Measurements from ENCODE around the gene MKKS. TPM values are rescaled to one million over a fixed set of nuclear protein-coding genes. Genes with fewer than 3 reads are reported as not detected.

The MKKS gene
- total and polyA plus RNA-seq, 9 of the 15 experiments (the other 6 are each of a cell fraction or from before 2014, with no cell fraction given) = 6.8 to 26.8 (median 12.0) TPM

DNA sequence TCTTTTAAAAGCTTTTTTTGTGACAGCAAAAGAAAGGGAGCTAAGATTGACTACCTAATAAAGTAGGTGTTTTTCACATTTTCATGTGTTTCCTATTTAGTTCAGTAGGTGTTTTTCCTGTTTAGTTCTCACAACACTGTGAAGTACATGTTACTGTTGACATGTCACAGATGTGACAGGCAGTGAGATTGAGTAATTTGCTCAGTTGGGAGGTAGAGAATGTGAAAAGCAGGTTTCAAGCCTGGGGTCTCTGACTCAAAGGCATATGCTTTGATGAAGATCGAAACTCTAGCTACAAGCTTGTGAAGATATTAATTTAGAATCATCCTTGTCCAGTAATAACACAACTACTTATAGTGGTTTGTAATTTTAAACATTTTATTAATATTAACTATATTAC, 44.2 kb upstream of the MKKS start:
- FAIRE-seq (no peak), ATAC-seq (no peak)

DNA sequence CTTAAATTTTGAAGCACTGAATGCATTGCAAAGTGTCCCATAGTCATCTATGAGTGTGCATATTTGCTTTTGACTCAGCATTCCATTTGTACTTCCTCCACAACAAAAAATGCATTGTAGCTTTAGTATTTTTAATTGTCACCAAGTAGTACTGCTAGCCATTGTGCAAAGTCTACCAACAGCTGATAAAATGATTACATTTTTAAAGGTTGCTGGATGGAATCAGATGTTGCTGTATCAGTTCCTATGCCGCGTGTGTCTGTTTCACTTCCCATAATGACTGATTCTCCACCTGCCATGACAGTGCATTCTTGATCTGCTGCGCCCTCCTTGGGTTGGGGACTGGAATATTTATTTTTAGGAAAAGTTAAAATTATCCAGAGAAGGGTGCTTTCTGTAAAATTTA, 42.3 kb upstream of the MKKS start:
- Histone ChIP-seq H3K79me2 (ENCODE audit: control insufficient read depth, insufficient read depth, low read length) (no peaks in the 10 kb centered on the region), H3K27ac (ENCODE audit: extremely low read depth, low read depth, low read length) (peak overlapping the region; percentile 41; the same call in 2 of the 3 replicates), H3K27me3 (ENCODE audit: control insufficient read depth in 2 of 2, insufficient read depth in 2 of 2, low read length in 2 of 2) (no peaks in the 10 kb centered on the region), H3K36me3 (ENCODE audit: control insufficient read depth, insufficient read depth, low read length) (no peaks in the 10 kb centered on the region), H3K9me3 (replicated peaks; ENCODE audit: control insufficient read depth, insufficient read depth, low read depth, low read length) (no peaks in the 10 kb centered on the region), H3K9ac (ENCODE audit: insufficient read depth in 1 of 2, low read depth in 2 of 2, low read length in 2 of 2) (no peak overlapping the region), H4K20me1 (replicated peaks; ENCODE audit: control insufficient read depth, insufficient read depth, low read length) (no peaks in the 10 kb centered on the region), H3K4me3 (no peak overlapping the region), H3K4me1 (replicated peaks in 1 of 2; ENCODE audit: control insufficient read depth in 2 of 2, insufficient read depth in 2 of 2, low read length in 2 of 2) (peaks cover 0 to 16% of the 10 kb centered on the region in 2 experiments; a peak in 4 of 5 replicates), H3K4me2 (ENCODE audit: insufficient read depth, low read length) (peak overlapping the region; percentile 50), H3K9me1 (ENCODE audit: control insufficient read depth, insufficient read depth, low read length) (no peaks in the 10 kb centered on the region), H2AFZ (ENCODE audit: low read depth, low read length) (peak overlapping the region; percentile 80)
- POLR2A ChIA-PET = no interaction called here
- in situ Hi-C loops (cut with MboI) = no loop called here
- peak; percentile 76 for FAIRE-seq
- peak; percentile 87 for ATAC-seq
- intact Hi-C loops (cut with micrococcal nuclease) = loop anchor here (5.0 kb wide), 1 partner anchor 51 kb away; no protein-coding TSS in a partner anchor
- CTCF ChIA-PET (ENCODE audit: low intra/inter-chr PET ratio) = no interaction called here
- DNase-seq (ENCODE audit: extremely low read depth in 1 of 4, low spot score in 3 of 4) = peak; percentile 19 to 49 (median 28)
- BruUV-seq (replicated peaks) = no TSS peak
- 7% methylated on average over 3 of the region's 3 CpGs for WGBS (ENCODE audit: insufficient coverage, low coverage, missing lambda C conversion rate)
- TF ChIP-seq CREM (IDR thresholded peaks at IDR 0.05; ENCODE audit: low read depth) = 0 out of 2 replicates have a peak, but pooled peaks have one; percentile 14
- peak in 1 of 2 experiments; percentile 38; a peak in 1 of 4 replicates for TF ChIP-seq SIN3A (IDR thresholded peaks at IDR 0.05; ENCODE audit: borderline replicate concordance in 2 of 2, control insufficient read depth in 1 of 2, low read depth in 2 of 2, low read length in 2 of 2)
- TF ChIP-seq, protein P1, sequence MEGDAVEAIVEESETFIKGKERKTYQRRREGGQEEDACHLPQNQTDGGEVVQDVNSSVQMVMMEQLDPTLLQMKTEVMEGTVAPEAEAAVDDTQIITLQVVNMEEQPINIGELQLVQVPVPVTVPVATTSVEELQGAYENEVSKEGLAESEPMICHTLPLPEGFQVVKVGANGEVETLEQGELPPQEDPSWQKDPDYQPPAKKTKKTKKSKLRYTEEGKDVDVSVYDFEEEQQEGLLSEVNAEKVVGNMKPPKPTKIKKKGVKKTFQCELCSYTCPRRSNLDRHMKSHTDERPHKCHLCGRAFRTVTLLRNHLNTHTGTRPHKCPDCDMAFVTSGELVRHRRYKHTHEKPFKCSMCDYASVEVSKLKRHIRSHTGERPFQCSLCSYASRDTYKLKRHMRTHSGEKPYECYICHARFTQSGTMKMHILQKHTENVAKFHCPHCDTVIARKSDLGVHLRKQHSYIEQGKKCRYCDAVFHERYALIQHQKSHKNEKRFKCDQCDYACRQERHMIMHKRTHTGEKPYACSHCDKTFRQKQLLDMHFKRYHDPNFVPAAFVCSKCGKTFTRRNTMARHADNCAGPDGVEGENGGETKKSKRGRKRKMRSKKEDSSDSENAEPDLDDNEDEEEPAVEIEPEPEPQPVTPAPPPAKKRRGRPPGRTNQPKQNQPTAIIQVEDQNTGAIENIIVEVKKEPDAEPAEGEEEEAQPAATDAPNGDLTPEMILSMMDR (IDR thresholded peaks at IDR 0.05 in 2 of 3, conservative IDR thresholded peaks at IDR 0.05 in 1 of 3; ENCODE audit: insufficient read depth in 2 of 3, low read depth in 1 of 3, low read length in 3 of 3) = peak; percentile 12 to 46 (median 33); a peak in 3 of 6 replicates
- no peak for TF ChIP-seq RCOR1 (IDR thresholded peaks at IDR 0.05; ENCODE audit: borderline replicate concordance in 1 of 2, low read depth in 2 of 2, low read length in 2 of 2)
- TF ChIP-seq CAMTA2 (CRISPR knock-in tag; conservative IDR thresholded peaks at IDR 0.05) = no peak
- peak; percentile 34; the same call in 1 of the 2 replicates for TF ChIP-seq GATAD2B (IDR thresholded peaks at IDR 0.05; ENCODE audit: borderline replicate concordance)
- TF ChIP-seq NFE2L1 (tag; IDR thresholded peaks at IDR 0.05; ENCODE audit: borderline replicate concordance, low read depth) = peak; percentile 68
- no peak for TF ChIP-seq HNRNPLL (IDR thresholded peaks at IDR 0.05; ENCODE audit: low read depth, low read length, poor library complexity, severe bottlenecking)
- 0 out of 2 replicates have a peak, but pooled peaks have one; percentile 22 for TF ChIP-seq ZNF24 (IDR thresholded peaks at IDR 0.05)
- peak; percentile 18 for TF ChIP-seq MEIS2 (IDR thresholded peaks at IDR 0.05; ENCODE audit: partially characterized antibody)
- peak; percentile 96 for TF ChIP-seq BACH1 (tag; IDR thresholded peaks at IDR 0.05)
- peak in 1 of 2 experiments; percentile 40; a peak in 2 of 4 replicates for TF ChIP-seq KDM1A (IDR thresholded peaks at IDR 0.05)
- peak; percentile 49; the same call in 1 of the 2 replicates for TF ChIP-seq MAFK (IDR thresholded peaks at IDR 0.05; ENCODE audit: low read length)
- 0 out of 2 replicates have a peak, but pooled peaks have one; percentile 15 for TF ChIP-seq SMARCE1 (IDR thresholded peaks at IDR 0.05)
- 0 out of 2 replicates have a peak, but pooled peaks have one; percentile 10 for TF ChIP-seq SOX6 (IDR thresholded peaks at IDR 0.05)

More for the DNA sequence above, 44.2 kb upstream of the MKKS start:
- Histone ChIP-seq H2AFZ (ENCODE audit: low read depth, low read length) (no peak overlapping the region), H3K4me2 (ENCODE audit: insufficient read depth, low read length) (no peak overlapping the region), H3K27me3 (ENCODE audit: control insufficient read depth in 2 of 2, insufficient read depth in 2 of 2, low read length in 2 of 2) (no peaks in the 10 kb centered on the region), H3K27ac (ENCODE audit: extremely low read depth, low read depth, low read length) (no peak overlapping the region), H4K20me1 (replicated peaks; ENCODE audit: control insufficient read depth, insufficient read depth, low read length) (no peaks in the 10 kb centered on the region), H3K9me3 (replicated peaks; ENCODE audit: control insufficient read depth, insufficient read depth, low read depth, low read length) (no peaks in the 10 kb centered on the region), H3K4me1 (replicated peaks in 1 of 2; ENCODE audit: control insufficient read depth in 2 of 2, insufficient read depth in 2 of 2, low read length in 2 of 2) (peaks cover 0 to 16% of the 10 kb centered on the region in 2 experiments; a peak in 4 of 5 replicates), H3K4me3 (no peak overlapping the region), H3K9ac (ENCODE audit: insufficient read depth in 1 of 2, low read depth in 2 of 2, low read length in 2 of 2) (no peak overlapping the region), H3K9me1 (ENCODE audit: control insufficient read depth, insufficient read depth, low read length) (no peaks in the 10 kb centered on the region), H3K36me3 (ENCODE audit: control insufficient read depth, insufficient read depth, low read length) (no peaks in the 10 kb centered on the region), H3K79me2 (ENCODE audit: control insufficient read depth, insufficient read depth, low read length) (no peaks in the 10 kb centered on the region)
- ChIA-PET POLR2A (no interaction called here), CTCF (ENCODE audit: low intra/inter-chr PET ratio) (no interaction called here)
- DNase-seq (ENCODE audit: extremely low read depth in 1 of 4, low spot score in 3 of 4) = no peak
- BruUV-seq (replicated peaks) = no TSS peak
- TF ChIP-seq TSC22D4 (tag; IDR thresholded peaks at IDR 0.05) = no peak
- WGBS (ENCODE audit: insufficient coverage, low coverage, missing lambda C conversion rate) = 89% methylated on average over 1 of the region's 1 CpG
- in situ Hi-C loops (cut with MboI) (no loop called here), intact Hi-C loops (cut with micrococcal nuclease) (loop anchor here (5.0 kb wide), 1 partner anchor 49 kb away; no protein-coding TSS in a partner anchor)
